ENCODE measurements around the gene HERC3.

The HERC3 gene

GRCh38 chr4:88591787-88592599 lies at the start of gene HERC3:
Gene HERC3, plus strand, starts transcription at chr4:88592480. Its CDS starts 13,344 bp downstream, at chr4:88605824.
- peak; percentile 74 to 79 for DNase-seq (ENCODE audit: low read depth in 2 of 2)

- no peak for DNase-seq (ENCODE audit: low read depth in 2 of 2)
Observed at GRCh38 chr4:88549815-88550214, 42.5 kb upstream of the HERC3 start.

- no peak for DNase-seq (ENCODE audit: low read depth in 2 of 2)
Observed at GRCh38 chr4:88567591-88567990, 24.7 kb upstream of the HERC3 start.

- DNase-seq (ENCODE audit: low read depth in 2 of 2) = no peak
Observed at GRCh38 chr4:88570001-88570400, 22.3 kb upstream of the HERC3 start.

GRCh38 chr4:88573276-88573980 lies 18.9 kb upstream of the HERC3 start:
- DNase-seq (ENCODE audit: low read depth in 2 of 2) = no peak

GRCh38 chr4:88573995-88574394 lies 18.3 kb upstream of the HERC3 start:
- DNase-seq (ENCODE audit: low read depth in 2 of 2) = no peak

- no peak for DNase-seq (ENCODE audit: low read depth in 2 of 2)
Observed at GRCh38 chr4:88575186-88575585, 17.1 kb upstream of the HERC3 start.

GRCh38 chr4:88582493-88582892 lies 9.8 kb upstream of the HERC3 start:
- no peak for DNase-seq (ENCODE audit: low read depth in 2 of 2)

GRCh38 chr4:88583631-88584470 lies 8.4 kb upstream of the HERC3 start:
- no peak for DNase-seq (ENCODE audit: low read depth in 2 of 2)

GRCh38 chr4:88584471-88584900 lies 7.8 kb upstream of the HERC3 start:
- DNase-seq (ENCODE audit: low read depth in 2 of 2) = no peak

GRCh38 chr4:88585917-88586316 lies 6.4 kb upstream of the HERC3 start:
- no peak for DNase-seq (ENCODE audit: low read depth in 2 of 2)

GRCh38 chr4:88587306-88587705 lies 5.0 kb upstream of the HERC3 start:
- no peak for DNase-seq (ENCODE audit: low read depth in 2 of 2)

GRCh38 chr4:88592600-88593448 lies 544 bp downstream of the HERC3 start:
- DNase-seq (ENCODE audit: low read depth in 2 of 2) = peak; percentile 77 to 81

GRCh38 chr4:88597970-88598660 lies 5.8 kb downstream of the HERC3 start:
- no peak for DNase-seq (ENCODE audit: low read depth in 2 of 2)

- DNase-seq (ENCODE audit: low read depth in 2 of 2) = no peak
Observed at GRCh38 chr4:88599298-88599697, 7.0 kb downstream of the HERC3 start.

- no peak for DNase-seq (ENCODE audit: low read depth in 2 of 2)
Observed at GRCh38 chr4:88599714-88600113, 7.4 kb downstream of the HERC3 start.

GRCh38 chr4:88600176-88600838 lies 8.0 kb downstream of the HERC3 start:
- DNase-seq (ENCODE audit: low read depth in 2 of 2) = no peak

- DNase-seq (ENCODE audit: low read depth in 2 of 2) = no peak
Observed at GRCh38 chr4:88604978-88605678, 12.8 kb downstream of the HERC3 start.

- DNase-seq (ENCODE audit: low read depth in 2 of 2) = no peak
Observed at GRCh38 chr4:88605736-88606135, 13.5 kb downstream of the HERC3 start.

Measured in activated CD4-positive, alpha-beta T cell treated with anti-CD3 and anti-CD28 coated beads for 24 hours (primary cell).